ENCODE results near the gene STIP1. TPM values are rescaled to one million over a fixed set of nuclear protein-coding genes. Genes with fewer than 3 reads are reported as not detected.

Gene STIP1
- total RNA-seq = 135 TPM

DNA sequence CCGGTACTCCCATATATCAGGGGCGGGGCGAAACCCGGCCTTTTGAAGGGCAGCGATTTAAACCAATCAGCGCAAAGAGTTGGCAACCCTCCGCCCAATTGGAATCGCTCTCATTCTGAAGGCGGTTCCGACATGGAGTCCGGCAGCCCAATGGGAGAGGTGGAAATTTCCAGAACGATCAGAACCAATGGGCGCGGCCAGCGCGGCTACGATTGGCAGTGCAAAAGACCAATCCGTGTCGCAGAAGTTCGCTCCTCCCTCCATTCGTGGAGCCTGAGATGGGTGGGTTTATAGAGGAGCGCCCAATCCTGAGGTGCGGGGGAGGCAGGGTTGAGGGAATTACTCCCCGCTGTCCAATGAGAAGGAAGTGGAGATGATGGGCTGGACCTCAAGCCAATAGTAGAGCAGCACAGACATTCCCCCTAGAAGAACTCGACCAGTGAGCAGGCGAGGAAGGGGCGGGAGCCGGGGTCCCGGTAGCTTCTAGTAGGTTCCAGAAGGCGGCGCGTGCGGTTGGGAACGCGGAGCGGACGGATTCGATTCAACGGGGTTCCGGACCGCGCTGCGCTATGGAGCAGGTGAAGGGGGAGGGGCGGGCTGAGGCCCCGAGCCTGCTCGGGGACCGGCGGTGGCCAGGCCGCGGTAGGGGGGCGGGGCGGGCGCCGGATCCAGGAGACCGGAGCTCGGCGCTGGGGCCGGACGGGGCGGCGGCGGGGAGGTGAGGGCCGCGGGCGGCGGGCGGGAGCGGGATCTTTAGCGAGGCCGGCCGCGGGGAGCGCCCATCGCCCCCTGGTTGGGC, at the start of gene STIP1:
Gene STIP1, plus strand, starts transcription at position 479 of the 799 bp plus-strand sequence. Its CDS starts 91 bp downstream, at position 570.

DNA sequence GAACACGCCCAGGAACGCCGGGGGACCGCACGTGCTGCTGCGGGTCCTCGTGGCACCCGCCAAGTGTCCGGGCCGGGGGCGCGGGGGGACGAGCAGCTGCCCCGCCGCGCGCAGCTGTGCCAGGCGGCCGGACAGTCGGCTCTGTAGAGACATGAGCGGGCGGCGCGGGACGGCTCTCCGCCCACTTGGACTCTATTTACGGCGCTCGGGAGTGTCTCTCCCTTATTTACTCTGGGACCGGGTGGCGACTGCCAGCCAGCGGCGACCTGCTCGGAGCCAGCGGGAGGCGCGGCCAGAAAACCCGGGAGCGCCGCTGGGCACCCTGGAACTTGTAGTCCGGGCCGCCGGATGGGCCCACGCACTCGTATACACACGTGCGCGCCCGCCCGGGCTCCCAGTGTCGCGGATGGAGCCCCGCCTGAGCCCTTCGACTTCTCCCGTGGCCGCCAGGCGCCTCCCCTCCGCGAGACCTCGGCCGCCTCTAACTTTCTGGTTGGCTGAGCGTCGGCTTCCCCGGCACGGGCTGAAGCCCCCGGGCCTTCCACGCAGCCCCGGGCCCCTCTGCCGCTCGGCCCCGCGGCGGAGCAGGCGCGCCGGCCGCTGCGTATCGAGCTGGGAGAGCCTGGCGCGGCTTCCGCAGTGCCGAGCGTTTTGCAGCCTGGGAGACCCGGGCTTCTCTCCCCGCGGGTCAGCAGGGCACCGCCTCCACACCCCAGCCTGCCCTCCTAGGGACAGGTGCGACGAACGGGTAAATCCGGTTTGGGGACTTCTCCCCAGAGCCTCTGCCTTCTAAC, 19.9 kb upstream of the STIP1 start, which contains the start of gene MACROD1:
Gene MACROD1, minus strand, starts transcription at position 272 of the 794 bp plus-strand sequence. Its CDS starts 119 bp downstream, at position 153.

DNA sequence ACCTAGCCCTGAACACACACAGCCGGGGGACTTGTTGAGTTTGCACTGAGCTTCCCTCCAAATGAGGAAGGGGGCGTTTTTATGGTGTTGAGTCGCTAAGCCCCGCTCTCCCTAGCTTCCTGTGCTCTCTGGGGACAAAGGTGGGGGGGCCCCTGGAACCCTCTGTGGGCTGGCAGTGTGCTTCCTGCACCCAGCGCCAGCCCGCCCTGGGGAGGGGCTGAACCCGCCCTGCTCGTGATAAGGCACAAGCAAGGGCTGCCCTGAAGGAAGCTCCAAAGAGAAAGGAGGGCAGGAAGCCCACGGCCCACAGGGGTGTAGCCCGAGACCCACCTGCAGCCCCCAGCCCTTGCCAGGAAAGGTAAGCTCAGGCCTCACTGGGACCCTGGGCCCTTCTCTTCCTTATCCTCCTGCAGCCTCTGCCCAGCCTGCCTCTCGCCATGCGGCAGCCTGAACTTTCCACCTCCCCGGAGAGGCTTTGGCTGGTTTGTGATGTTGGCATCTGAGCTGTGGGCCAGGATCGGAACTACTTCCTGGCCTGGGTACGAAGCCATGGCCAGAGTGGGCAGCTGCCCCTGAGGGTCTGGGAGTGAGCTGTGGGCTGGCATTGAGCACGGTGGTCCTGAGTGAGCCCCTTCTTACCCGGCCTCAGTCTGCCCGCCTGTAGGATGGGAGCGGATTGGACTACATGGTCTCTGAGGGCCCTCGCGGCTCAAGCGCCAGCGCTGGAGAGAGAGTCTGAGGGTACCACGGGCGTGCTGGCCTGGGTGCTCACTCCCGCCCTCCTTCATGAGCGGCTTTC, 20.7 kb downstream of the STIP1 start, which contains the start of gene FERMT3:
Gene FERMT3, plus strand, starts transcription at position 265 of the 799 bp plus-strand sequence. CDS start 644 bp downstream, outside the sequence.

DNA sequence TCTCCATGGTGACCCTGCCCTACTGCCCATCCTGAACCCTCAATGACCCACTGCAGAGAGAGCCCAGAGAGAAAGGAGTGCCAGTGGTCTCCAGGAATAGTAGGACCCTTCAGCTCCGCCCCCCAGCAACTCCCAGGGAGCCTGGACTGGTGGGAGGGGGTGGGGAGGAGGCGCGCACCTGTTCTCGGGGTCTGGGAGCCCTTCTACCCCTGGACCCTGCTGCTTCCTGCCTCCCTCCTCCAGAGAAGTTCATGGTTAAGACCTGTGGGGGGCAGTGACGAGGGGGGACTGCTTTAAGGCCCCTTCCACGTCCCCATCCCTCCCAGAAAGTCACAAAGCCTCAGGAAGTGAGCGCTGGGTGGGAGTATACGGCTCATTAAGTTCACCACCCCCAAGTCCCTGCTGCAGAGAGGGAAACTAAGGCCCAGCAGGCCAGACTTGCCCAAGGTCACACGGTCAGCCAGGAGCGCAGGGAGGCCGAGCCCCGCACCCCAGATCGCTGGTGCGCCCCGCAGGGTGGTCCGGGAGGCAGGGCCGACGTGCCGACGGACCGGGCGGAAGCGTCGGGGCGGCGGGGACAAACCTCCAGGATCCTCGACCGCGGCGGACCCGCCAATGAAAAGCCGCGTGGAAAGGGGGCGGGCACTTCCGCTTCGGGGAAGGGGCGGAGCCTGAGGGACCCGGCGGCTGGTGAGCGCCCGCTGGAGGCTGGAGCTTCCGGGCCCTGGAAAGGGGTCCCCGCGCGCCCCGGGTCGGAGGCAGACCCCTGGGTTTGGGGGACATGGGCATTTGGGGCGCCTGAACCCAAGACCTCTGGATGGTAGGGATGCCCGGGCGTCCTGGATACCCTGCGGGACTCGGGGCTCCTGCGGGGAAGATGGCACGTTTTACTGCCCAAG, 39.9 kb downstream of the STIP1 start, which contains the start of the genes NUDT22 and TRPT1:
Gene NUDT22, plus strand, starts transcription at position 667 of the 899 bp plus-strand sequence. CDS start 379 bp downstream, outside the sequence.
Gene TRPT1, minus strand, starts transcription at position 579 of the 899 bp plus-strand sequence. Its CDS starts 326 bp downstream, at position 253.

DNA sequence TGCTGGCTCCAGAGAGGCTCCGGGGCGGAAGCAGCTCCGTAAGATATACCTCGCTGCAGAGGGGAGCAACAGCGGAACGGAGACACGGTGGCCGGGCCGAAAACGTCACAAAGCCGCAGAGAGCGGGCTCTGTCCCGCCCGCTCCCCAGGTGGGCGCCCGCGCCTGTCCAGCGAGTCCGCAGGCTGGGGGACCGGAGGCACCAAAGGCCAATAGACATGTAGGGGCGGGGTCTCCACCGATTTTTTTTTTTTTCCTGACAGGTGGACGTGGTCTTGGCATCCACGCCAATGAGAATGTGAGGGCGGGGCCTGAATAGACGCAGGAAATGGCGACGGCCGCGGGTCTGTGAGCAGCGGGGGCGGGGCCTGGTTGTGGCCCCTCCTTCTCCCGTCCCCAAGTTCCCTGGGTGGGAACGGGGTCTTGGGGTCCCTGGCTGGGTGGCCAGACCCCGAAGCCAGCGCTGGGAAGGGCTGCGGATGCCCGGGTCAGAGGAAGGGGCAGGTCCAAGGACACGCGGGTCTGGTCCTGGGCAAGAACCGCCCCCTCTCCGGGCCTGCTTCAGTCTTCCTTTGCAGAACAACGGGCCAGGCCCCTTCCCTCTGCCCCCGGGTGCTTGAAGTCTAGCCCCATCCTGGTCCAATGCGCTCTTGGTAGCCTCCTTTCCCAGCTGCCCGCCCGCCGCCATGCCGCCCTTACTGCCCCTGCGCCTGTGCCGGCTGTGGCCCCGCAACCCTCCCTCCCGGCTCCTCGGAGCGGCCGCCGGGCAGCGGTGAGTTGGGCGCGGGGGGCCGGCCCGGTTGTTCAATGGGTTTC, 44.4 kb downstream of the STIP1 start, which contains the start of gene DNAJC4:
Gene DNAJC4, plus strand, starts transcription at position 378 of the 814 bp plus-strand sequence. Its CDS starts 307 bp downstream, at position 685.

DNA sequence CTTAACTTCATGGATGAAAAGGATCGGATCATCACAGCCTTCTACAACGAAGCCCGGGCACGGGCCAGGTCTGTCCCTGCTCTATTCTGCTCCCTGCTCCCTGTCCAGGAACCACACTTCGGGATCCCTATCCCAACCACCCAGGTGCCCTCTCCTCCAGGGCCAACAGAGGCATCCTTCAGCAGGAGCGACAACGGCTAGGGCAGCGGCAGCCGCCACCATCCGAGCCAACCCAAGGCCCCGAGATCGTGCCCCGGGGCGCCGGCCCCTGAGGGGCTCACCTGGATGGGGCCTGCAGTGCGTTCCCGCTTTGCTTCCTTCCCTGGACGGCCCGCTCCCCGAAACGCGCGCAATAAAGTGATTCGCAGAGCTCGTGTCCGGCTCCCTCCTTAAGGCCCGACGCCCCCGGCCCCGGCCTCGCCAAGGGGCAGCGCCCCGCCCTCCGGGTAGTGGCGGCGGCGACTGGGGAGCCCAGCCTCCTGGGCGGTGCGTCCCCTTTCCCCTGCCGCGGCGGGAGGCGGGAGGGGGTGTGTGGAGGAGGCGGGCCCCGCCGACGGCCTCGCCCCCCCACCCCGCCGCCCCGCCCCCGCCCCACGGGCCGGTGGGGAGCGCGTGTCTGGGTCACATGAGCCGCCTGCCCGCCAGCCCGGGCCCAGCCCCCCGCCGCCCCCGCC, 48.1 kb downstream of the STIP1 start, which contains the start of gene VEGFB:
Gene VEGFB, plus strand, starts transcription at position 672 of the 674 bp plus-strand sequence. CDS start 250 bp downstream, outside the sequence.

DNA sequence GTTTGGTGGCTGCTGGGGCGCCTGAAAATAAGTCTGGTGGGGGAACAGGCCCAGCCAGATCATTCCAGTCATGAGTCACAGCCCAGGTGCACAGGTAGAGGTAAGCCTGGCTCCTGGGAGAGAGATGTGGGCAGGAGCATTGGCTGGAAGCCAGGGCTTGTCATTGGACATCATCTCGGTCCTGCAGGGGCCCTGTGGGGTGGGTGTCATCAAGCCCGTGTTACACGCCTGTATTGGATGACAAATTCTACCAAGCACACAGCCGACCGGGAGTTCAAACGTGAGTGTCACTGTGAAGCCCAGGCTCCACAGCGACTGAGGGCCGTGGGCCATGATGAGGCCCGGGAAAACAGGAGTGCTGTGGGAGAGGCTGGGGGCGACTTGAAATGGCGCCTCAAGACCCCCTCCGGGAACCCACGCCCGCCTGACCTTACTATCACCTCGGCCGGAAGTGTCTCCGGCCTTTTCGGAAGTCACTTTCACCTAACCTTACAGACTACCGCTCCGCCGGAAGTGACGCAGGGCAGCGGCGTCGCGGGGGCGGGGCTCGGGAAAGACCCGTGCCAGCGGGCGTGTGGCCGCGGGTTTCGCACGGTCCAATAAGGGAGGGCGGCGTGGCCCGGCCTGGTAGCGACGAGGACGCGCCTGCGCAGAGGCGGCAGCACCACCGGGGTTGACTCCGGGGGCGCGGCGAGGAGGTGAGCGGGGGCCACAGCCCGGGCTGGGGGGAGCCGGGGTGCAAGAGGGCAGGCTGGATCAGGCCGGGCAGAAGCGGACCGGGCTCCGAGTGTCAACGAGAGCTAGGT, 54.7 kb downstream of the STIP1 start, which contains the start of gene FKBP2:
Gene FKBP2, plus strand, starts transcription at position 661 of the 806 bp plus-strand sequence. CDS start 1,293 bp downstream, outside the sequence.

DNA sequence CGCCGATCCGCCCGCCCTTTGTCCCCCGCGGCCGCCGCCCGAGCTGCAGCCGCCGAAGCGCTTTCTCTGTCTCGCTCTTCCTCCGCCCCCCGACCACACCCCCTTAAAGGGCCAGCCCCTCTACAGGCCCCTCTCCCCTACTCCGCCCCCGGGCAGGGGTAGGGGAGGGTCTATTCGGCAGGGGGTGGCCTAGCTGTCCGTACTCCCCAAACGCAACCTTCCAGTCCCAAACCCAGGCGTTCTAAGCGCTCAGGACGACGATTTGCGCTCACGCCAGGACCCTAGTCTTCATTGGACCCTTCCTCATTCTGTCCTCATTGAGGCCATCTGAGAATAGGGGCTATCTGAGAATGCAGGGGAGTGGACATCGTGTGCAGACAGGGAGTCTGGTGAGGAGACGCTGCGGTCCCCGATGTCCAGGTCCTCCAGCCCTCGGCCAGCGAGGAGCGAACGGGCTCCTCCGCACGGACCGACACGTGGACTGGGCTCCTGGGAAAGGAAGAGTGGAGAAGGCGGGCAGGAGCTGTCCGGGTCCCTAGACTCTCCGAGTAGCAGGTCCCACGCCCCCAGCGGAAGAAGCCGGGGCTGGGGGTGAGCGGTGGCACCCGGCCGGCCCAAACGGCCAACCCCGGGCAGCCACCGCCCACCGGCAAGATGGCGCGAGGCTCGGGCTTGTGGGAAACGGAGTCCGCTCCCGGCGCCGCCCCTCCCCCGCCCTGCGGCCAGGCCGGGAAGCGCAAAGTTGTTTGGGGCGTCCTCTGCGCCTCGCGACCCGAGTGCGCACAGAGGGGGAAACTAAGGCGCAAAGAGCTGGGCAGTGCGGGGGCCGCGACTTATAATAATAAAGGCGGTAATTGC, 61.1 kb downstream of the STIP1 start, which contains the start of gene PPP1R14B:
Gene PPP1R14B, minus strand, starts transcription at position 73 of the 858 bp plus-strand sequence. CDS start 270 bp downstream, outside the sequence.

DNA sequence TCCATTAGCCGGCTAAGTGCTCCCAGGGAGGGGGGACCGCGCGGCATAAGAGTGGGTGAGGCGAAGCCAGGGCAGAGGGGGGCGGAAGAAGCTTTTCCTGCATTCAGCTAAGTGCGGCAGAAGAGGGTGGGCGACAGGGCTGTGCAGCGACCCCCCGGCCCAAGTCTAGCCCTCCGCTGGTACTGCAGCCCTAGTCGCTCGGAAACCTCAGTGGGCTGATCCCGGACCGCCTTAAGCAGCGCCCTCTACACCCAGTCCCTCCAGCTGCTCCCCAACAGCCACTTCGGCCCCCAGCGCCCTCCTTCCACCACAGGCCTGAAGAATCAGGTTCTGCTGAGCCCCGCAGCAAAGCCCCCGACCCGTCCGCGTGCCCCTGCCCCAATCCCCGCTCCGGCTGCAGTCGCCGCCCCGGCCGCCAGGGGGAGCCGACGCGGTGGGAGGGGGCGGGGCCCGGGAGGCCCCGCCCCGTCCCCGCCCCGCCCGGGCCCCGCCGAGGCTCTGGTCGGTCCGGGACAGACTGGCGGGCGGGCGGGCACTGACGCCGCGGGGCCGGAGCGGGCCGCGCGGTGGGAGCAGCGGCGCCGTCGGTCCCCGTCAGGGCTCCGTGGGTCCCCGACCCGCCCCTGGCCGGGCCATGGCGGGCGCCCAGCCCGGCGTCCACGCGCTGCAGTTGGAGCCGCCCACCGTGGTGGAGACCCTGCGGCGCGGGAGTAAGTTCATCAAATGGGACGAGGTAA, 65.2 kb downstream of the STIP1 start, which contains the start of gene PLCB3:
Gene PLCB3, plus strand, starts transcription at position 515 of the 737 bp plus-strand sequence. Its CDS starts 120 bp downstream, at position 635.

Other genes with a start within 250 kb of the STIP1 start
- 30.2 TPM for gene NAA40, start 247.2 kb upstream of the STIP1 start, total RNA-seq
- 199 TPM for gene COX8A, start 211.6 kb upstream of the STIP1 start, total RNA-seq
- 41.8 TPM for gene OTUB1, start 199.7 kb upstream of the STIP1 start, total RNA-seq
- 14.0 TPM for gene FLRT1, start 150.2 kb upstream of the STIP1 start, total RNA-seq
- gene MACROD1, start 20.1 kb upstream of the STIP1 start, total RNA-seq = 22.4 TPM
- 8.3 TPM for gene FERMT3, start 20.6 kb downstream of the STIP1 start, total RNA-seq
- gene TRPT1, start 40.0 kb downstream of the STIP1 start, total RNA-seq = 27.4 TPM
- 22.4 TPM for gene NUDT22, start 40.1 kb downstream of the STIP1 start, total RNA-seq
- 22.2 TPM for gene DNAJC4, start 44.4 kb downstream of the STIP1 start, total RNA-seq
- 61.7 TPM for gene VEGFB, start 48.4 kb downstream of the STIP1 start, total RNA-seq
- gene FKBP2, start 54.9 kb downstream of the STIP1 start, total RNA-seq = 30.8 TPM
- 50.6 TPM for gene PPP1R14B, start 60.8 kb downstream of the STIP1 start, total RNA-seq
- gene PLCB3, start 65.4 kb downstream of the STIP1 start, total RNA-seq = 18.0 TPM
- 61.6 TPM for gene BAD, start 98.5 kb downstream of the STIP1 start, total RNA-seq
- gene GPR137, start 99.7 kb downstream of the STIP1 start, total RNA-seq = 21.1 TPM
- gene KCNK4, start 105.1 kb downstream of the STIP1 start, total RNA-seq = 1.8 TPM
- gene CATSPERZ, start 114.2 kb downstream of the STIP1 start, total RNA-seq = 3.1 TPM
- gene ESRRA, start 119.4 kb downstream of the STIP1 start, total RNA-seq = 17.5 TPM
- 194 TPM for gene TRMT112, start 131.4 kb downstream of the STIP1 start, total RNA-seq
- 121 TPM for gene PRDX5, start 131.9 kb downstream of the STIP1 start, total RNA-seq
- gene CCDC88B, start 154.0 kb downstream of the STIP1 start, total RNA-seq = 13.1 TPM
- gene RPS6KA4, start 173.0 kb downstream of the STIP1 start, total RNA-seq = 19.6 TPM